ENCODE data around the gene BAD.

GRCh38 chr11:64268025-64268892 lies 16.2 kb downstream of the BAD start:
- TF ChIP-seq SUZ12 (IDR thresholded peaks at IDR 0.05): no peak
- no peak for TF ChIP-seq FOXM1 (IDR thresholded peaks at IDR 0.05; ENCODE audit: borderline replicate concordance)
- TF ChIP-seq ARNT (IDR thresholded peaks at IDR 0.05): no peak
- TF ChIP-seq BHLHE40 (IDR thresholded peaks at IDR 0.05; ENCODE audit: borderline replicate concordance): no peak
- no peak for TF ChIP-seq SP1 (IDR thresholded peaks at IDR 0.05)
- no peak for TF ChIP-seq FOXA1 (IDR thresholded peaks at IDR 0.05)
- no peak for TF ChIP-seq TARDBP (IDR thresholded peaks at IDR 0.05)
- no peak for TF ChIP-seq HDGF (IDR thresholded peaks at IDR 0.05; ENCODE audit: borderline replicate concordance)
- no peak for TF ChIP-seq PKNOX1 (IDR thresholded peaks at IDR 0.05)
- no peak for TF ChIP-seq ELF4 (IDR thresholded peaks at IDR 0.05)
- no peak for TF ChIP-seq ZNF384 (IDR thresholded peaks at IDR 0.05)
